GM12878 (cell line): ENCODE results near the gene PHF14. TPM values are rescaled to one million over a fixed set of nuclear protein-coding genes. Genes with fewer than 3 reads are reported as not detected.

Experiments used
- ATAC-seq: fragments of 200-7000 bp; cut with Tn5 transposase; 3 replicates; pipeline ENCODE4 v1.9.1; 2020; ENCODE audit warnings: mild to moderate bottlenecking, moderate library complexity
- BruUV-seq: library from RNA; stranded (reverse); fragments of 400-500 nt; replicated peaks from 2 replicates; lab custom pipeline; 2021; lab: Mats Ljungman, UMichigan
- CTCF ChIA-PET: fragments of 300-600 bp; sonication (Branson Sonifier 250); formaldehyde crosslinking; extraction: SDS; loops from one replicate; lab custom pipeline; 2021; ENCODE audit warnings: inconsistent platforms; lab: Yijun Ruan, JAX
- POLR2A ChIA-PET: fragments of 350-600 bp; formaldehyde crosslinking; extraction: SDS; loops from one replicate; lab custom pipeline; 2021; ENCODE audit warnings: inconsistent platforms; lab: Charles Lee
- RAD21 ChIA-PET: fragments of 300-600 bp; sonication (Branson Sonifier 250); formaldehyde crosslinking; loops from one replicate; lab custom pipeline; 2023; ENCODE audit warnings: antibody characterized with exemption; ENCODE audit not compliant: unreplicated experiment; lab: Charles Lee
- SMC1A ChIA-PET: fragments of 300-600 bp; sonication (Branson Sonifier 250); formaldehyde crosslinking; loops from one replicate; lab custom pipeline; 2023; ENCODE audit not compliant: unreplicated experiment, uncharacterized antibody; lab: Charles Lee
- DNase-seq: peaks from one replicate; pipeline ENCODE4 v3.0.0-alpha.2; 2011; ENCODE audit warnings: low read depth, low spot score
- FAIRE-seq: peaks from 3 replicates; lab custom pipeline; 2011; peaks lifted over from hg19 to GRCh38; lab: Jason Lieb, UNC
- H2AFZ ChIP-seq: 2 replicates; pipeline ENCODE4 v1.6.0; 2011; ENCODE audit warnings: low read depth, low read length, control low read depth; ENCODE audit not compliant: control insufficient read depth
- H3K27ac ChIP-seq: 2 replicates; pipeline ENCODE4 v1.5.1; 2011; ENCODE audit warnings: control low read depth; ENCODE audit not compliant: control insufficient read depth, insufficient read depth
- H3K27me3 ChIP-seq, 2 experiments: replicated peaks in 1 of 2; 2 replicates each; pipeline versions ENCODE4 v1.6.0 to v1.6.1; 2011; ENCODE audit warnings: low read length in 1 of 2; ENCODE audit not compliant: control insufficient read depth in 2 of 2, insufficient read depth in 2 of 2
- H3K36me3 ChIP-seq, 2 experiments: 2 replicates each; pipeline ENCODE4 v1.5.1; 2011; ENCODE audit warnings: low read length in 1 of 2; ENCODE audit not compliant: control insufficient read depth in 2 of 2, insufficient read depth in 2 of 2
- H3K4me1 ChIP-seq: 2 replicates; pipeline ENCODE4 v1.6.1; 2011; ENCODE audit warnings: mild to moderate bottlenecking, low read length, moderate library complexity, mixed read lengths; ENCODE audit not compliant: control insufficient read depth, insufficient read depth
- H3K4me2 ChIP-seq: 2 replicates; pipeline ENCODE4 v1.6.0; 2011; ENCODE audit warnings: control low read depth; ENCODE audit not compliant: control insufficient read depth, insufficient read depth
- H3K4me3 ChIP-seq: fragments of 200-600 bp; sonication (generic); 2 replicates; pipeline ENCODE4 v1.5.1; 2016
- H3K79me2 ChIP-seq: 2 replicates; pipeline ENCODE4 v1.6.0; 2011; ENCODE audit warnings: low read length; ENCODE audit not compliant: control insufficient read depth, insufficient read depth
- H3K9ac ChIP-seq: 2 replicates; pipeline ENCODE4 v1.8.0; 2011; ENCODE audit warnings: low read length, control low read depth, mixed read lengths; ENCODE audit not compliant: control insufficient read depth, insufficient read depth
- H3K9me3 ChIP-seq: replicated peaks from 3 replicates; pipeline ENCODE4 v1.5.1; 2011; ENCODE audit warnings: mild to moderate bottlenecking, low read length; ENCODE audit not compliant: control insufficient read depth, insufficient read depth
- H4K20me1 ChIP-seq: 2 replicates; pipeline ENCODE4 v1.6.0; 2011; ENCODE audit not compliant: control insufficient read depth, insufficient read depth
- BCL11A ChIP-seq: IDR thresholded peaks from 2 replicates; pipeline ENCODE4 v1.6.1; 2011; ENCODE audit warnings: low read depth, low read length
- CREM ChIP-seq: IDR thresholded peaks from 2 replicates; pipeline ENCODE4 v1.6.1; 2014; ENCODE audit warnings: antibody characterized with exemption, low read depth
- MTA2 ChIP-seq: fragments of 450-650 bp; IDR thresholded peaks from 2 replicates; pipeline ENCODE4 v1.6.1; 2016; ENCODE audit warnings: low read depth, mild to moderate bottlenecking, moderate library complexity
- NBN ChIP-seq: fragments of 450-650 bp; IDR thresholded peaks from 2 replicates; pipeline ENCODE4 v1.6.1; 2016
- NFIC ChIP-seq: IDR thresholded peaks from 2 replicates; pipeline ENCODE4 v1.6.1; 2012; ENCODE audit warnings: low read depth, mild to moderate bottlenecking, inconsistent platforms, low read length, moderate library complexity
- NFYA ChIP-seq: IDR thresholded peaks from 2 replicates; pipeline ENCODE4 v1.6.1; 2011; ENCODE audit warnings: low read depth, mild to moderate bottlenecking, low read length, improper control_type of control experiment, borderline replicate concordance
- NR2C2 ChIP-seq: IDR thresholded peaks from 2 replicates; pipeline ENCODE4 v1.6.1; 2011; ENCODE audit warnings: borderline replicate concordance, low read depth; ENCODE audit not compliant: control insufficient read depth, insufficient read length
- RUNX3 ChIP-seq: IDR thresholded peaks from 2 replicates; pipeline ENCODE4 v1.6.1; 2012; ENCODE audit warnings: low read length, inconsistent platforms
- TCF7 ChIP-seq: IDR thresholded peaks from 2 replicates; pipeline ENCODE4 v1.6.1; 2014; ENCODE audit warnings: antibody characterized with exemption, borderline replicate concordance
- ZNF24 ChIP-seq: fragments of 450-650 bp; IDR thresholded peaks from 2 replicates; pipeline ENCODE4 v1.6.1; 2017; ENCODE audit warnings: antibody characterized with exemption, mild to moderate bottlenecking
- WGBS: methylation state at CpG from one replicate; pipeline ENCODE4 v1.1.6; 2016; ENCODE audit warnings: low lambda C conversion rate; ENCODE audit not compliant: insufficient replicate concordance, insufficient coverage; ENCODE audit errors: missing lambda C conversion rate; 5-methylcytosine and 5-hydroxymethylcytosine counted together
- in situ Hi-C: fragments of 300-500 bp; cut with MboI; formaldehyde crosslinking; loops from 9 replicates; pipeline ENCODE4 v1.14.3; 2018; ENCODE audit warnings: mixed read lengths
- intact Hi-C: fragments of 100-400 bp; cut with micrococcal nuclease; formaldehyde crosslinking; loops from one replicate; pipeline ENCODE4 v1.14.2; 2022; ENCODE audit not compliant: unreplicated experiment
- polyA plus RNA-seq, 11 experiments: library from polyadenylated mRNA; depleted of rRNA in 4 of 11; unstranded in 6 of 11; stranded (reverse) in 5 of 11; fragments of >200 nt; fragmentation: Nextera tagmentation in 4 of 11; fragmentation: Illumina TruSeq in 1 of 11; extraction: Ambion mirVana in 4 of 11; extraction: Trizol in 1 of 11; gene quantifications; 1 replicate in 1 of 11; 2 replicates in 10 of 11; pipeline versions ENCODE4 v1.2.1 to v1.2.3, GENCODE V29; 2011 to 2016; ENCODE audit warnings: inconsistent platforms in 2 of 11, missing spikeins in 2 of 11, low read depth in 1 of 11
- total RNA-seq, 4 experiments: library from RNA; depleted of rRNA in 3 of 4; stranded (reverse); fragments of >200 nt in 3 of 4; fragmentation: Illumina TruSeq in 1 of 4; extraction: Trizol in 1 of 4; gene quantifications; 2 replicates each; pipeline versions ENCODE4 v1.2.1 to v1.2.3, GENCODE V29; 2013 to 2021
- TF ChIP-seq, protein P1 (sequence below): fragments of 450-650 bp; IDR thresholded peaks from 2 replicates; pipeline ENCODE4 v1.6.1; 2017; ENCODE audit warnings: antibody characterized with exemption, mild to moderate bottlenecking, moderate library complexity
- TF ChIP-seq, protein P2 (sequence below): fragments of 150-350 bp; IDR thresholded peaks from 2 replicates; pipeline ENCODE4 v1.6.1; 2016; ENCODE audit warnings: low read depth, low read length
- TF ChIP-seq, protein P3 (sequence below): IDR thresholded peaks from 2 replicates; pipeline ENCODE4 v1.6.1; 2011; ENCODE audit warnings: low read depth, low read length, improper control_type of control experiment, borderline replicate concordance

PHF14 gene
- total and polyA plus RNA-seq, 10 of the 15 experiments (the other 5 are each of a cell fraction or from before 2014, with no cell fraction given), result 21.3 to 47.1 (median 29.9) TPM

DNA sequence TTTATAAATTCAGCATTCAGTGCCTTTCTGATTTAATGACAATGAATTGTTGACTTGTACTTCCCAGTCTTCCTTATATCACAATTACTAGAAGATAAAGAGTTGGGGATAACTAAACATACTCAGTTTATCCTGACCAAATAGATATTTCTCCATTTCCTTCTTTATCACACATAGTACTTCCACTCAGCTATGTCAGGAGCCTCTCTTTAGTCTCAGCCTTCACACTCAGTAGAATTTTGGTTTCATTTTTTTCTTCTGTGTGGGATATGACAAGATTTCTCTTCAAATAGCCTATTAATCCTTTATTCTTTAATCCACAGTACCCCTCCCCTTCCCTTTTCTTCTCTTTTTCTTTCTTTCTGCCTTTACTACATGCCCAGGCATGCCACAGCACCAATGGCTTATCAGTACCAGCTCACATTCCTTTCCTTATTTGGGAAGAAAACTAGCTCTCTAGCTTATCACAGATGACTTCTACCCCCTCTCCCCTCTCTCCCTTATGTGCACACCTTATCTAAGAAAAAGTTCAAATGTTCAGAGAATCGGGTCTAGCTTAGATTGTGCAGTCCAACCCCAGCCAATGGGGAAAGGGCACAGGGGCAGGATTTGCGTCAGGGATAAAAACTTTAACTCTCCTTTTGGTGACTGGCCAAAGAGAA lies 109.0 kb downstream of the PHF14 start:
- peaks cover 8% of the 10 kb centered on the region for H3K4me1 ChIP-seq
- H3K27me3 ChIP-seq, result no peaks in the 10 kb centered on the region
- no TSS peak for BruUV-seq
- ChIA-PET RAD21 (no interaction called here), CTCF (interaction anchor here (1.4 to 1.5 kb wide), 3 partner anchors 10 to 129 kb away, joined by 3 to 5 read pairs (median 5); no protein-coding TSS in a partner anchor), SMC1A (interaction anchor here (0.5 to 1.7 kb wide), 8 partner anchors 11 to 220 kb away, joined by 3 to 5 read pairs (median 3); no protein-coding TSS in a partner anchor), POLR2A (interaction anchor here (0.5 to 0.7 kb wide), 2 partner anchors 45 to 195 kb away, joined by 3 to 5 read pairs; no protein-coding TSS in a partner anchor)
- in situ Hi-C loops, result no loop called here
- no peaks in the 10 kb centered on the region for H3K79me2 ChIP-seq
- TF ChIP-seq MTA2, result no peak
- TF ChIP-seq NBN, result no peak
- TF ChIP-seq, protein P1, sequence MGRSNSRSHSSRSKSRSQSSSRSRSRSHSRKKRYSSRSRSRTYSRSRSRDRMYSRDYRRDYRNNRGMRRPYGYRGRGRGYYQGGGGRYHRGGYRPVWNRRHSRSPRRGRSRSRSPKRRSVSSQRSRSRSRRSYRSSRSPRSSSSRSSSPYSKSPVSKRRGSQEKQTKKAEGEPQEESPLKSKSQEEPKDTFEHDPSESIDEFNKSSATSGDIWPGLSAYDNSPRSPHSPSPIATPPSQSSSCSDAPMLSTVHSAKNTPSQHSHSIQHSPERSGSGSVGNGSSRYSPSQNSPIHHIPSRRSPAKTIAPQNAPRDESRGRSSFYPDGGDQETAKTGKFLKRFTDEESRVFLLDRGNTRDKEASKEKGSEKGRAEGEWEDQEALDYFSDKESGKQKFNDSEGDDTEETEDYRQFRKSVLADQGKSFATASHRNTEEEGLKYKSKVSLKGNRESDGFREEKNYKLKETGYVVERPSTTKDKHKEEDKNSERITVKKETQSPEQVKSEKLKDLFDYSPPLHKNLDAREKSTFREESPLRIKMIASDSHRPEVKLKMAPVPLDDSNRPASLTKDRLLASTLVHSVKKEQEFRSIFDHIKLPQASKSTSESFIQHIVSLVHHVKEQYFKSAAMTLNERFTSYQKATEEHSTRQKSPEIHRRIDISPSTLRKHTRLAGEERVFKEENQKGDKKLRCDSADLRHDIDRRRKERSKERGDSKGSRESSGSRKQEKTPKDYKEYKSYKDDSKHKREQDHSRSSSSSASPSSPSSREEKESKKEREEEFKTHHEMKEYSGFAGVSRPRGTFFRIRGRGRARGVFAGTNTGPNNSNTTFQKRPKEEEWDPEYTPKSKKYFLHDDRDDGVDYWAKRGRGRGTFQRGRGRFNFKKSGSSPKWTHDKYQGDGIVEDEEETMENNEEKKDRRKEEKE, result no peak
- TF ChIP-seq, protein P2, sequence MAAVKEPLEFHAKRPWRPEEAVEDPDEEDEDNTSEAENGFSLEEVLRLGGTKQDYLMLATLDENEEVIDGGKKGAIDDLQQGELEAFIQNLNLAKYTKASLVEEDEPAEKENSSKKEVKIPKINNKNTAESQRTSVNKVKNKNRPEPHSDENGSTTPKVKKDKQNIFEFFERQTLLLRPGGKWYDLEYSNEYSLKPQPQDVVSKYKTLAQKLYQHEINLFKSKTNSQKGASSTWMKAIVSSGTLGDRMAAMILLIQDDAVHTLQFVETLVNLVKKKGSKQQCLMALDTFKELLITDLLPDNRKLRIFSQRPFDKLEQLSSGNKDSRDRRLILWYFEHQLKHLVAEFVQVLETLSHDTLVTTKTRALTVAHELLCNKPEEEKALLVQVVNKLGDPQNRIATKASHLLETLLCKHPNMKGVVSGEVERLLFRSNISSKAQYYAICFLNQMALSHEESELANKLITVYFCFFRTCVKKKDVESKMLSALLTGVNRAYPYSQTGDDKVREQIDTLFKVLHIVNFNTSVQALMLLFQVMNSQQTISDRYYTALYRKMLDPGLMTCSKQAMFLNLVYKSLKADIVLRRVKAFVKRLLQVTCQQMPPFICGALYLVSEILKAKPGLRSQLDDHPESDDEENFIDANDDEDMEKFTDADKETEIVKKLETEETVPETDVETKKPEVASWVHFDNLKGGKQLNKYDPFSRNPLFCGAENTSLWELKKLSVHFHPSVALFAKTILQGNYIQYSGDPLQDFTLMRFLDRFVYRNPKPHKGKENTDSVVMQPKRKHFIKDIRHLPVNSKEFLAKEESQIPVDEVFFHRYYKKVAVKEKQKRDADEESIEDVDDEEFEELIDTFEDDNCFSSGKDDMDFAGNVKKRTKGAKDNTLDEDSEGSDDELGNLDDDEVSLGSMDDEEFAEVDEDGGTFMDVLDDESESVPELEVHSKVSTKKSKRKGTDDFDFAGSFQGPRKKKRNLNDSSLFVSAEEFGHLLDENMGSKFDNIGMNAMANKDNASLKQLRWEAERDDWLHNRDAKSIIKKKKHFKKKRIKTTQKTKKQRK, result no peak
- no peak for TF ChIP-seq NFYA
- TF ChIP-seq ZNF24, result no peak
- no peak for TF ChIP-seq NFIC
- TF ChIP-seq CREM, result no peak
- TF ChIP-seq RUNX3, result no peak
- no peak for TF ChIP-seq BCL11A
- TF ChIP-seq, protein P3, sequence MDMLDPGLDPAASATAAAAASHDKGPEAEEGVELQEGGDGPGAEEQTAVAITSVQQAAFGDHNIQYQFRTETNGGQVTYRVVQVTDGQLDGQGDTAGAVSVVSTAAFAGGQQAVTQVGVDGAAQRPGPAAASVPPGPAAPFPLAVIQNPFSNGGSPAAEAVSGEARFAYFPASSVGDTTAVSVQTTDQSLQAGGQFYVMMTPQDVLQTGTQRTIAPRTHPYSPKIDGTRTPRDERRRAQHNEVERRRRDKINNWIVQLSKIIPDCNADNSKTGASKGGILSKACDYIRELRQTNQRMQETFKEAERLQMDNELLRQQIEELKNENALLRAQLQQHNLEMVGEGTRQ, result no peak
- TF ChIP-seq NR2C2, result no peak
- TF ChIP-seq TCF7, result no peak
- FAIRE-seq, result no peak
- no peak overlapping the region for H3K4me3 ChIP-seq
- WGBS, result 75% methylated on average over 2 of the region's 2 CpGs
- H2AFZ ChIP-seq, result no peak overlapping the region
- H3K9me3 ChIP-seq, result no peaks in the 10 kb centered on the region; the same call in 1 of the 3 replicates
- H3K27ac ChIP-seq, result peak overlapping the region; percentile 31; the same call in 1 of the 2 replicates
- H3K4me2 ChIP-seq, result no peak overlapping the region
- H3K9ac ChIP-seq, result no peak overlapping the region
- intact Hi-C loops, result no loop called here
- DNase-seq, result no peak
- no peaks in the 10 kb centered on the region for H4K20me1 ChIP-seq
- no peaks in the 10 kb centered on the region for H3K36me3 ChIP-seq
- ATAC-seq, result no peak
